Uterus (tissue), 4 donors: Measurements from ENCODE around the gene FYN. TPM values are rescaled to one million over a fixed set of nuclear protein-coding genes. Genes with fewer than 3 reads are reported as not detected.

Experiments
- DNase-seq, 2 donors: peaks; one replicate each; pipeline ENCODE4 v3.0.0-alpha.2; 2019 to 2020
- H3K27ac ChIP-seq, 2 donors: fragments of 200-600 bp; sonication (generic); 1 replicate in 1 of 2; 2 replicates in 1 of 2; pipeline ENCODE4 v1.5.1; 2016 to 2018
- H3K27me3 ChIP-seq, 2 donors: fragments of 200-600 bp; sonication (generic); one replicate each; pipeline ENCODE4 v1.5.1; 2018 to 2019; ENCODE audit warnings: control low read depth in 1 of 2
- H3K36me3 ChIP-seq, 2 donors: fragments of 200-600 bp; sonication (generic); one replicate each; pipeline ENCODE4 v1.5.1; 2019; ENCODE audit warnings: control low read depth in 1 of 2
- H3K4me1 ChIP-seq, 2 donors: fragments of 200-600 bp; sonication (generic); one replicate each; pipeline ENCODE4 v1.5.1; 2018 to 2019; ENCODE audit warnings: control low read depth in 1 of 2
- H3K4me3 ChIP-seq, 2 donors: fragments of 200-600 bp; sonication (generic); 1 replicate in 1 of 2; 2 replicates in 1 of 2; pipeline ENCODE4 v1.5.1; 2018 to 2019; ENCODE audit warnings: mild to moderate bottlenecking in 1 of 2
- H3K9me3 ChIP-seq, 2 donors: fragments of 200-600 bp; sonication (generic); one replicate each; pipeline ENCODE4 v1.5.1; 2019; ENCODE audit warnings: control low read depth in 1 of 2
- CTCF ChIP-seq, 4 experiments: fragments of 200-600 bp in 2 of 4; fragments of 450-650 bp in 2 of 4; sonication (generic) in 2 of 4; IDR thresholded peaks; one replicate each; pipeline ENCODE4 v1.5.1; 2016 to 2019; ENCODE audit warnings: antibody characterized with exemption in 4 of 4, mild to moderate bottlenecking in 2 of 4, moderate library complexity in 1 of 4
- POLR2A ChIP-seq, 2 donors: fragments of 450-650 bp; IDR thresholded peaks; one replicate each; pipeline ENCODE4 v1.6.1; 2016; ENCODE audit warnings: antibody characterized with exemption in 2 of 2, mild to moderate bottlenecking in 1 of 2, moderate library complexity in 1 of 2
- intact Hi-C: fragments of 100-400 bp; cut with DNase I; formaldehyde crosslinking; loops from one replicate; pipeline ENCODE4 v1.15.1; 2023; ENCODE audit warnings: low total_unique reads
- total RNA-seq, 4 donors: library from RNA; depleted of rRNA in 3 of 4; stranded (reverse); fragments of >200 nt in 3 of 4; gene quantifications; one replicate each; pipeline versions ENCODE4 v1.1.0 to v1.2.4, GENCODE V29; 2014 to 2023
- donor health status: DM: yes; HTN: yes; CAD: no.

Gene FYN
- total RNA-seq, 4 donors from 2014 or later: 50.7 to 208 (median 135) TPM

GRCh38 chr6:111769365-111770152, 103.7 kb downstream of the FYN start:
- no peak for DNase-seq
- intact Hi-C loops: no loop called here
- Histone ChIP-seq H3K4me1 (peaks cover 0 to 7% of the 10 kb centered on the region in 2 donors), H3K27me3 (no peaks in the 10 kb centered on the region), H3K9me3 (no peaks in the 10 kb centered on the region), H3K27ac (no peak overlapping the region), H3K36me3 (no peaks in the 10 kb centered on the region), H3K4me3 (no peak overlapping the region)
- TF ChIP-seq POLR2A (IDR thresholded peaks at IDR 0.05): no peak

GRCh38 chr6:111768431-111768770, 104.9 kb downstream of the FYN start:
- no peak for DNase-seq
- H3K27ac ChIP-seq: no peak overlapping the region
- H3K36me3 ChIP-seq: no peaks in the 10 kb centered on the region
- H3K27me3 ChIP-seq: no peaks in the 10 kb centered on the region
- H3K4me3 ChIP-seq: no peak overlapping the region
- intact Hi-C loops: no loop called here
- peaks cover 0 to 3% of the 10 kb centered on the region in 2 donors for H3K4me1 ChIP-seq
- no peaks in the 10 kb centered on the region for H3K9me3 ChIP-seq
- TF ChIP-seq CTCF (IDR thresholded peaks at IDR 0.05) (no peak), POLR2A (IDR thresholded peaks at IDR 0.05) (no peak)

GRCh38 chr6:111767752-111768430, 105.4 kb downstream of the FYN start:
- Histone ChIP-seq H3K27ac (no peak overlapping the region), H3K4me1 (peaks cover 0 to 5% of the 10 kb centered on the region in 2 donors), H3K36me3 (no peaks in the 10 kb centered on the region), H3K9me3 (no peaks in the 10 kb centered on the region), H3K27me3 (no peaks in the 10 kb centered on the region), H3K4me3 (no peak overlapping the region)
- DNase-seq: no peak
- intact Hi-C loops: no loop called here
- TF ChIP-seq CTCF (IDR thresholded peaks at IDR 0.05): no peak
- no peak for TF ChIP-seq POLR2A (IDR thresholded peaks at IDR 0.05)

- Histone ChIP-seq H3K27ac (no peak overlapping the region), H3K4me1 (peaks cover 4 to 5% of the 10 kb centered on the region in 2 donors), H3K27me3 (no peaks in the 10 kb centered on the region), H3K4me3 (no peak overlapping the region), H3K36me3 (no peaks in the 10 kb centered on the region), H3K9me3 (no peaks in the 10 kb centered on the region)
- DNase-seq: no peak
- intact Hi-C loops: no loop called here
- TF ChIP-seq POLR2A (IDR thresholded peaks at IDR 0.05) (no peak), CTCF (IDR thresholded peaks at IDR 0.05) (no peak)
Observed at GRCh38 chr6:111766201-111766857, 106.9 kb downstream of the FYN start.

GRCh38 chr6:111765763-111766162, 107.5 kb downstream of the FYN start:
- Histone ChIP-seq H3K9me3 (no peaks in the 10 kb centered on the region), H3K4me3 (no peak overlapping the region), H3K27ac (no peak overlapping the region), H3K27me3 (no peaks in the 10 kb centered on the region), H3K36me3 (no peaks in the 10 kb centered on the region), H3K4me1 (peaks cover 4 to 5% of the 10 kb centered on the region in 2 donors)
- DNase-seq: no peak
- intact Hi-C loops: no loop called here
- TF ChIP-seq CTCF (IDR thresholded peaks at IDR 0.05) (no peak), POLR2A (IDR thresholded peaks at IDR 0.05) (no peak)
